Effector memory CD8-positive, alpha-beta T cell (primary cell): ENCODE results near the gene ENSA.
A peak's percentile ranks its signal among the peaks of the same experiment; 100 is the strongest.
"Not testable (repeated sequence)": the region's sequence is repeated elsewhere in the genome, so short reads cannot be mapped to it uniquely, and the experiment has no call there.

ENCODE experiments used
- ATAC-seq: fragments of 150-1000 bp; cut with Tn5 transposase; replicated peaks from 2 replicates; pipeline ENCODE4 v1.10.0; 2021; ENCODE audit warnings: mild to moderate bottlenecking, moderate library complexity
- DNase-seq, 3 experiments: peaks; one replicate each; pipeline ENCODE4 v3.0.0; 2021
- H3K27ac Mint-ChIP-seq, 2 donors: one replicate each; pipeline ENCODE4 v1.8.0; 2022; ENCODE audit warnings: mild to moderate bottlenecking in 2 of 2, mixed read lengths in 2 of 2, moderate library complexity in 2 of 2
- H3K27me3 Mint-ChIP-seq, 2 donors: one replicate each; pipeline ENCODE4 v1.8.0; 2022; ENCODE audit warnings: mixed read lengths in 2 of 2
- H3K36me3 Mint-ChIP-seq: one replicate; pipeline ENCODE4 v1.8.0; 2022; ENCODE audit warnings: mild to moderate bottlenecking, moderate library complexity, mixed read lengths; ENCODE audit not compliant: insufficient read depth
- H3K4me1 Mint-ChIP-seq, 2 donors: one replicate each; pipeline ENCODE4 v1.8.0; 2022; ENCODE audit warnings: low read depth in 2 of 2, mixed read lengths in 2 of 2
- H3K4me3 Mint-ChIP-seq, 2 donors: one replicate each; pipeline ENCODE4 v1.8.0; 2022; ENCODE audit warnings: mild to moderate bottlenecking in 2 of 2, mixed read lengths in 2 of 2, moderate library complexity in 2 of 2
- H3K9me3 Mint-ChIP-seq, 2 donors: one replicate each; pipeline ENCODE4 v1.8.0; 2022; ENCODE audit warnings: mixed read lengths in 2 of 2

The ENSA gene

DNA sequence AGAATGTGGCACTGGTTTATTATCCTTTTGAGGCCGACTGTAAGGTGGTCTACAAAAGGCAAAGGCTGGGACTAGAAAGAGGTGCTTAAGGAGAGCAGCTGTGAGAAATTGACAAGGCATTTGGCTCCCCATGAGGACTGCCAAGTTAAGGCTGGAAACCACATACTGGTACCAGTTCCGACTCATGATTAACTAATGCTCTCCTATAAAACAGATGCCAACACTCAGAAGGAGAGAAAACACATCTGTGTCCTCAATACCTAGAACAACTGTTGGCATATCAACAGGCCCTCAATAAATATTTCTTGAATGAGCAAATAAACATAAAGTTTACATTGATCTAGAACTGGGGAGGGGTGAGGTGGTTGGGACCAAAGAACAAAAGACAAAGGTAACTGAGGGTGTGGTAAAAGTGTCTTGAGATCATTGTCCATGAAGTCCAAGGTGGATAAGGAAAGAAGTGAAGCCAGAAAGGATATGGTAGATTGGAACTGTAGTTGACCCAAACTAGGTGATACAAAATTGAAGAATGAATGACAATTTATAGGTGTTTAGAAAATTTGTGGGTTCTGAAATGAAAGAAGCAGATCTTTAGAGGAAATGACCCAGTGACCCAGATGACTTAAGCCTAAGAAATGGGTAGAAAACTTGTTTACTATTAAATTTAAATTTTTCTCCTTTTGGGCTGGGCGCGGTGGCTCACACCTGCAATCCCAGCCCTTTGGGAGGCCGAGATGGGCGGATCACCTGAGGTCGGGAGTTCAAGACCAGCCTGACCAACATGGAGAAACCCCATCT, 33.1 kb downstream of the ENSA start:
- peak overlapping the region in 1 of 2 donors; percentile 56 for H3K4me3 Mint-ChIP-seq
- ATAC-seq (peak; percentile 83), DNase-seq (no peak)
- H3K4me1 Mint-ChIP-seq = peaks cover 15 to 16% of the 10 kb centered on the region in 2 donors
- H3K9me3 Mint-ChIP-seq = no peaks in the 10 kb centered on the region
- H3K36me3 Mint-ChIP-seq = peaks cover 17% of the 10 kb centered on the region
- peak overlapping the region; percentile 41 to 69 for H3K27ac Mint-ChIP-seq
- no peaks in the 10 kb centered on the region for H3K27me3 Mint-ChIP-seq

DNA sequence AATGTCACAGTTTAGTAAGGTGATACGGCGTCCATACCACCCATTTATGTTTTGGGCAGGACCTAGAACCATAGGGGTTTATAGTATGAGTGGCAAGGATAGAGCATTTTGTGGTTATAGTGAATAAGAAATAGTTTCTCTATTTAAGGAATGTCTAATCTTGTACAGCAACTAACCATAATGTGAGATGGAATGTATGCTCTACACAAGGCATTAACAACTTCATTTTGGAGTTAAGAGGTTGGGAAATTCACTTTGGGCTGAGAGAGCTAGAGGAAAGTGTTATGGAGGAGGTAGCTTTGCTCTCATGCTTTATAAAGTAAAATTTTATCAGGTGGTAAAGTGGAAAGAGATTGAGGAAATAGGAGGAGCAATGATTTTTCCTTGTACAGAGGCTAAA, 47.0 kb downstream of the ENSA start:
- Mint-ChIP-seq H3K4me3 (no peak overlapping the region), H3K27ac (peak overlapping the region in 1 of 2 donors; percentile 36), H3K9me3 (no peaks in the 10 kb centered on the region), H3K4me1 (peaks cover 10 to 23% of the 10 kb centered on the region in 2 donors), H3K36me3 (peaks cover 33% of the 10 kb centered on the region), H3K27me3 (no peaks in the 10 kb centered on the region)
- DNase-seq = no peak
- no peak for ATAC-seq

DNA sequence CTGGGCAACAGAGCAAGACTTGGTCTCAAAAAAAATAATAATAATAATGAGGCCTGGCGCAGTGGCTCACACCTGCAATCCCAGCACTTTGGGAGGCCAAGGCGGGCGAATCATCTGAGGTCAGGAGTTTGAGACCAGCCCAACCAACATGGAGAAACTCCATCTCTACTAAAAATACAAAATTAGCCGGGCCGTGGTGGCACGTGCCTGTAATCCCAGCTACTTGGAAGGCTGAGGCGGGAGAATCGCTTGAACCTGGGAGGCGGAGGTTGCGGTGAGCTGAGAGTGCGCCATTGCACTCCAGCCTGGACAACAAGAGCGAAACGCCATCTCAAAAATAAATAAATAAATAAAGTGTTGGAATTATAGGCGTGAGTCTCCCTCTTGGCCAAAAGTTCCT, 47.5 kb downstream of the ENSA start:
- not testable (repeated sequence) for H3K4me3 Mint-ChIP-seq, H3K9me3 Mint-ChIP-seq, ATAC-seq, H3K27me3 Mint-ChIP-seq, DNase-seq
- H3K4me1 Mint-ChIP-seq = peaks cover 11 to 27% of the 10 kb centered on the region in 2 donors
- peaks cover 37% of the 10 kb centered on the region for H3K36me3 Mint-ChIP-seq
- H3K27ac Mint-ChIP-seq = peak overlapping the region in 1 of 2 donors; percentile 36

- not testable (repeated sequence) for ATAC-seq, H3K4me3 Mint-ChIP-seq, H3K27ac Mint-ChIP-seq, DNase-seq, H3K27me3 Mint-ChIP-seq, H3K9me3 Mint-ChIP-seq
- peaks cover 43% of the 10 kb centered on the region for H3K36me3 Mint-ChIP-seq
- H3K4me1 Mint-ChIP-seq = peaks cover 12 to 30% of the 10 kb centered on the region in 2 donors
Observed at GRCh38 chr1:150581437-150581836, 48.0 kb downstream of the ENSA start.

GRCh38 chr1:150580966-150581365, 48.4 kb downstream of the ENSA start:
- Mint-ChIP-seq H3K36me3 (peaks cover 47% of the 10 kb centered on the region), H3K4me1 (peaks cover 16 to 34% of the 10 kb centered on the region in 2 donors), H3K4me3 (peak overlapping the region; percentile 88 to 99), H3K27ac (peak overlapping the region in 1 of 2 donors; percentile 99)
- DNase-seq, H3K9me3 Mint-ChIP-seq, ATAC-seq, H3K27me3 Mint-ChIP-seq: not testable (repeated sequence)

- no peaks in the 10 kb centered on the region for H3K27me3 Mint-ChIP-seq
- peak overlapping the region; percentile 88 to 99 for H3K4me3 Mint-ChIP-seq
- H3K27ac Mint-ChIP-seq = peak overlapping the region; percentile 98 to 99
Observed at GRCh38 chr1:150579945-150580642, 49.3 kb downstream of the ENSA start.

GRCh38 chr1:150579110-150579944, 50.1 kb downstream of the ENSA start, which contains the start of gene MCL1:
Gene MCL1, minus strand, starts transcription at chr1:150579610. Its CDS starts 80 bp downstream, at chr1:150579530.
- peaks cover 30 to 50% of the 10 kb centered on the region in 2 donors for H3K4me1 Mint-ChIP-seq
- peak; percentile 82 for ATAC-seq
- no peaks in the 10 kb centered on the region for H3K9me3 Mint-ChIP-seq

More at GRCh38 chr1:150579945-150580642, 49.3 kb downstream of the ENSA start:
- DNase-seq = no peak
- peaks cover 56% of the 10 kb centered on the region for H3K36me3 Mint-ChIP-seq
- peaks cover 23 to 43% of the 10 kb centered on the region in 2 donors for H3K4me1 Mint-ChIP-seq
- ATAC-seq = no peak
- no peaks in the 10 kb centered on the region for H3K9me3 Mint-ChIP-seq

GRCh38 chr1:150578272-150579109, 50.9 kb downstream of the ENSA start:
- no peak for ATAC-seq
- peaks cover 33 to 55% of the 10 kb centered on the region in 2 donors for H3K4me1 Mint-ChIP-seq
- H3K4me3 Mint-ChIP-seq = peak overlapping the region; percentile 88 to 99
- H3K27ac Mint-ChIP-seq = peak overlapping the region; percentile 98 to 99
- DNase-seq = peak in 1 of 3 experiments; percentile 38
- H3K9me3 Mint-ChIP-seq = no peaks in the 10 kb centered on the region
- peaks cover 72% of the 10 kb centered on the region for H3K36me3 Mint-ChIP-seq
- H3K27me3 Mint-ChIP-seq = no peaks in the 10 kb centered on the region

More at GRCh38 chr1:150579110-150579944, 50.1 kb downstream of the ENSA start, which contains the start of gene MCL1:
- H3K27ac Mint-ChIP-seq = peak within 1 kb of the TSS; percentile 98 to 99
- DNase-seq = peak; percentile 83 to 88 (median 86)
- H3K4me3 Mint-ChIP-seq = peak within 1 kb of the TSS; percentile 88 to 99
- H3K27me3 Mint-ChIP-seq = no peaks in the 10 kb centered on the region
- H3K36me3 Mint-ChIP-seq = peaks cover 64% of the 10 kb centered on the region

DNA sequence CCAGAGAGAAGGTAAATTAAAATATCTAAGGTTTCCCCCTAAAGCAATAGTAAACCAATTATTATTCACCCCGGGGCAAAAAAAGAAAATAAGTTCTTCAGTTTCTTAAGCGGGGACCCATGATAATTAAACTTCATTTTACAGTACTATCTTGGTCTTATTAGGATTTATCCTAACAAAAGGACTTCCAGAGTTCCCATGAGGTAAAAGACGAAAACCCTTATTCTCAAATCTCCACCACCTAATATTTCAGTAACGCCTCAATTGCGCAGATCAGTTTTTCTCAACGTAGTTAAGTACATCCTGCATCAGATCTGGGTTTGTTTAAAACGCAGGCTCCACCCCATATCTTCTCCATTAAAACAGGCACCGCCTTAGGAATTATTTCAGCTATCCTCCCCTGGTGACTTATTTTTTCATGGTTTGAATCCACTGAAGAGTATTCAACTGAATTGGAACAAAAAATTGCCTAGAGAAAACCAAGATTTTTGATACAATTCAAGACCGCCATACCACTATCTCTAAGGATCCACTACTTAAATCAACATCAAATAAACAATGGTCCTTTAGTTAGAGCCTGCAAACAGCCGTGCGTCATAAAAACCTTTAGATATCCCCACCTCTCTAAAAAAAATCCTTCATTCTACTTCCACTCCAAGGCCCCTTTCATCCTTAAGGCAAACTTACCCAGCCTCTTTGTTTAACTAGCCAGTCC, 51.7 kb downstream of the ENSA start:
- Mint-ChIP-seq H3K9me3 (no peaks in the 10 kb centered on the region), H3K27me3 (no peaks in the 10 kb centered on the region), H3K36me3 (peaks cover 80% of the 10 kb centered on the region), H3K4me3 (peak overlapping the region; percentile 88 to 99), H3K27ac (peak overlapping the region; percentile 98 to 99), H3K4me1 (peaks cover 34 to 61% of the 10 kb centered on the region in 2 donors)
- ATAC-seq = peak; percentile 8
- DNase-seq = peak in 1 of 3 experiments; percentile 38

DNA sequence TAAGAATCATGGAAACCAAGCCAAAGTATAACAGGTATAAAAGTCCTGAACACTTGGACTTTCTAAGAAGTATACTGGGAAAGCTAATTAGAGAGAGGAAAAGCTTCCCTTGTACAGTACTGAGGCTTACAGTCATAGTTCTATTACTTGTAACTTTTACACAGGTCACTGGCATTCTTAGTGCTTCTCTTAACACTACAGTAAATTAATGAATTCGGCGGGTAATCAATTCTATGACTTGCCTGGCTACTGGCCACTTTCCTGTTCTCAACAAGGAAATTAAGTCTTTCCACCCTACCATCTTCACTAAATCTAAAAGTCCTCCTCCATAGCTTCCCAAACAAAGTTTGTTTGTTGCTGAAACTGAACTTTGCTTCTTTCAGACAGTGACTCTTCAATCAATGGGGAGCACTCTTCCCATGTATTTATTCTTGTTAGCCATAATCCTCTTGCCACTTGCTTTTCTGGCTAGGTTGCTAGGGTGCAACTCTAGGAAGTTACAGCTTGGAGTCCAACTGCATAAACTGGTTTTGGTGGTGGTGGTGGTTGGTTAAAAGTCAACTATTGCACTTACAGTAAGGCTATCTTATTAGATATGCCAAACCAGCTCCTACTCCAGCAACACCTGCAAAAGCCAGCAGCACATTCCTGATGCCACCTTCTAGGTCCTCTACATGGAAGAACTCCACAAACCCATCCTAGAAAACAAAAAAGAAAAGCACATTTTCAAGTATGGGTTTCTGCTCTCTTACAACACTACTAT, 52.4 kb downstream of the ENSA start:
- H3K36me3 Mint-ChIP-seq = peaks cover 87% of the 10 kb centered on the region

GRCh38 chr1:150576367-150576711, 53.1 kb downstream of the ENSA start:
- H3K9me3 Mint-ChIP-seq = no peaks in the 10 kb centered on the region
- H3K4me1 Mint-ChIP-seq = peaks cover 38 to 65% of the 10 kb centered on the region in 2 donors
- no peaks in the 10 kb centered on the region for H3K27me3 Mint-ChIP-seq
- DNase-seq (no peak), ATAC-seq (no peak)
- H3K27ac Mint-ChIP-seq = peak overlapping the region; percentile 98 to 99
- peak overlapping the region; percentile 88 to 99 for H3K4me3 Mint-ChIP-seq
- H3K36me3 Mint-ChIP-seq = peaks cover 94% of the 10 kb centered on the region

More for the DNA sequence above, 52.4 kb downstream of the ENSA start:
- Mint-ChIP-seq H3K9me3 (no peaks in the 10 kb centered on the region), H3K27ac (peak overlapping the region; percentile 98 to 99), H3K27me3 (no peaks in the 10 kb centered on the region), H3K4me1 (peaks cover 38 to 63% of the 10 kb centered on the region in 2 donors), H3K4me3 (peak overlapping the region; percentile 88 to 99)
- no peak for ATAC-seq
- DNase-seq = no peak
